Measurements from ENCODE around the gene FAM118A. TPM values are rescaled to one million over a fixed set of nuclear protein-coding genes. Genes with fewer than 3 reads are reported as not detected.
"Not testable (repeated sequence)": the region's sequence is repeated elsewhere in the genome, so short reads cannot be mapped to it uniquely, and the experiment has no call there.

The FAM118A gene
- polyA plus RNA-seq, 1 donor (not counting 4 experiments of a cell fraction or from before 2014, with no cell fraction given), result 31.1 TPM

GRCh38 chr22:45366713-45367112, 57.0 kb downstream of the FAM118A start:
- Histone ChIP-seq H3K27ac (ENCODE audit: control insufficient read depth, insufficient read depth, low read length) (no peak overlapping the region), H3K36me3 (ENCODE audit: control insufficient read depth in 2 of 2, extremely low read depth in 1 of 2, insufficient read depth in 2 of 2, low read length in 2 of 2) (no peaks in the 10 kb centered on the region), H3K4me2 (ENCODE audit: control insufficient read depth, extremely low read depth, insufficient read depth, low read depth, low read length) (no peak overlapping the region), H3K9ac (ENCODE audit: control insufficient read depth, extremely low read depth, insufficient read depth, low read length) (no peak overlapping the region), H3K9me3 (ENCODE audit: control insufficient read depth, low read depth, low read length) (no peaks in the 10 kb centered on the region), H3K27me3 (ENCODE audit: control insufficient read depth, extremely low read depth, insufficient read depth, low read length) (peaks cover 4% of the 10 kb centered on the region), H3K79me2 (ENCODE audit: control insufficient read depth, insufficient read depth, low read length) (no peaks in the 10 kb centered on the region), H4K20me1 (ENCODE audit: control insufficient read depth, extremely low read depth, insufficient read depth, low read length) (no peaks in the 10 kb centered on the region), H2AFZ (ENCODE audit: control insufficient read depth, low read length) (no peak overlapping the region), H3K9me1 (ENCODE audit: control insufficient read depth, extremely low read depth, insufficient read depth, low read length) (no peaks in the 10 kb centered on the region), H3K4me3 (ENCODE audit: control insufficient read depth in 2 of 3, extremely low read depth in 1 of 3, insufficient read depth in 2 of 3, low read depth in 1 of 3, low read length in 3 of 3) (no peak overlapping the region), H3K4me1 (ENCODE audit: control insufficient read depth, extremely low read depth, insufficient read depth, low read length) (no peaks in the 10 kb centered on the region)
- DNase-seq (ENCODE audit: low read depth, low spot score) (no peak), FAIRE-seq (no peak)
- dilution Hi-C loops (cut with MboI; ENCODE audit: extremely low pct_ligation_motif_present, low sequenced_read_pairs), result no loop called here
- no peak for TF ChIP-seq EZH2 (IDR thresholded peaks at IDR 0.05; ENCODE audit: low read length)
- TF ChIP-seq, protein P1, sequence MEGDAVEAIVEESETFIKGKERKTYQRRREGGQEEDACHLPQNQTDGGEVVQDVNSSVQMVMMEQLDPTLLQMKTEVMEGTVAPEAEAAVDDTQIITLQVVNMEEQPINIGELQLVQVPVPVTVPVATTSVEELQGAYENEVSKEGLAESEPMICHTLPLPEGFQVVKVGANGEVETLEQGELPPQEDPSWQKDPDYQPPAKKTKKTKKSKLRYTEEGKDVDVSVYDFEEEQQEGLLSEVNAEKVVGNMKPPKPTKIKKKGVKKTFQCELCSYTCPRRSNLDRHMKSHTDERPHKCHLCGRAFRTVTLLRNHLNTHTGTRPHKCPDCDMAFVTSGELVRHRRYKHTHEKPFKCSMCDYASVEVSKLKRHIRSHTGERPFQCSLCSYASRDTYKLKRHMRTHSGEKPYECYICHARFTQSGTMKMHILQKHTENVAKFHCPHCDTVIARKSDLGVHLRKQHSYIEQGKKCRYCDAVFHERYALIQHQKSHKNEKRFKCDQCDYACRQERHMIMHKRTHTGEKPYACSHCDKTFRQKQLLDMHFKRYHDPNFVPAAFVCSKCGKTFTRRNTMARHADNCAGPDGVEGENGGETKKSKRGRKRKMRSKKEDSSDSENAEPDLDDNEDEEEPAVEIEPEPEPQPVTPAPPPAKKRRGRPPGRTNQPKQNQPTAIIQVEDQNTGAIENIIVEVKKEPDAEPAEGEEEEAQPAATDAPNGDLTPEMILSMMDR (optimal IDR thresholded peaks at IDR 0.05 in 1 of 3, IDR thresholded peaks at IDR 0.05 in 1 of 3, conservative IDR thresholded peaks at IDR 0.05 in 1 of 3; ENCODE audit: extremely low read depth in 1 of 3, insufficient read depth in 2 of 3, low read length in 3 of 3), result no peak

DNA sequence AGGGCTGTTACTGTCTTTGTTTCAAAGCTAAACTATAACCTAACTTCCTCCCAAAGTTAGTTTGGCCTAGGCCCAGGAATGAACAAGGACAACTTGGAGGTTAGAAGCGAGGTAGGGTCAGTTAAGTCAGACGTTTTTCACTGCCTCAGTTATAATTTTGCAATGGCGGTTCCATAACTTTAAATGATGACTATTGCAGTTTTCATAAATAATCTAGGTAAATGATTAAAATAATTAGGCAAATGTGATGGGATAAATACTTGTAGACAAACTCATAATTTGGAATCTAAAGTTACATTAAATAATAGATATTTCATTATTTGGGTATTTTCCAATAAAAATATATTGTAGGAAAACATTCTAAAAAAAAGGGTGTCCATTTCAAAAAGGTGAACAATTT, 63.9 kb downstream of the FAM118A start:
- H3K9me1 ChIP-seq (ENCODE audit: control insufficient read depth, extremely low read depth, insufficient read depth, low read length); H3K27me3 ChIP-seq (ENCODE audit: control insufficient read depth, extremely low read depth, insufficient read depth, low read length); DNase-seq (ENCODE audit: low read depth, low spot score); H3K36me3 ChIP-seq (ENCODE audit: control insufficient read depth in 2 of 2, extremely low read depth in 1 of 2, insufficient read depth in 2 of 2, low read length in 2 of 2); H3K4me2 ChIP-seq (ENCODE audit: control insufficient read depth, extremely low read depth, insufficient read depth, low read depth, low read length); H4K20me1 ChIP-seq (ENCODE audit: control insufficient read depth, extremely low read depth, insufficient read depth, low read length); H3K4me3 ChIP-seq (ENCODE audit: control insufficient read depth in 2 of 3, extremely low read depth in 1 of 3, insufficient read depth in 2 of 3, low read depth in 1 of 3, low read length in 3 of 3); dilution Hi-C loops (cut with MboI; ENCODE audit: extremely low pct_ligation_motif_present, low sequenced_read_pairs); H3K27ac ChIP-seq (ENCODE audit: control insufficient read depth, insufficient read depth, low read length); FAIRE-seq; H2AFZ ChIP-seq (ENCODE audit: control insufficient read depth, low read length); H3K4me1 ChIP-seq (ENCODE audit: control insufficient read depth, extremely low read depth, insufficient read depth, low read length); H3K9ac ChIP-seq (ENCODE audit: control insufficient read depth, extremely low read depth, insufficient read depth, low read length); H3K9me3 ChIP-seq (ENCODE audit: control insufficient read depth, low read depth, low read length); H3K79me2 ChIP-seq (ENCODE audit: control insufficient read depth, insufficient read depth, low read length): not testable (repeated sequence)

DNA sequence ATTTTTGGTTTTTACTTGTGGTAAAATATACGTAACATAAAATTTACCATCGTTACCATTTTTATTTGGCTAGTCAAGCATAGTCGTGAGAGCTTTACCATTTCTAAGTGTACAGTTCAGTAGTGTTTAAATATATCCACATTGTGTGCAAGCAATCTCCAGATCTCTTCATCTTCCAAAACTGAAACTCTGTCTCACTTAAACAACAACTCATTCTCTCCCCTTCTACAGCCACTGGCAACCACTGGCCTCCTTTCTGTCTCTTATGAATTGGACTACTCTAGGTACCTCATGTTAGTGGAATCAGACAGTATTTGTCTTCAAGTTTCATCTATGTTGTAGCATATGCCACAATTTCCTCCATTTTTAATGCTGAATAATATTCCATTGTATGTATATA, 66.3 kb downstream of the FAM118A start:
- Histone ChIP-seq H3K9me3 (ENCODE audit: control insufficient read depth, low read depth, low read length) (no peaks in the 10 kb centered on the region), H2AFZ (ENCODE audit: control insufficient read depth, low read length) (no peak overlapping the region), H3K27me3 (ENCODE audit: control insufficient read depth, extremely low read depth, insufficient read depth, low read length) (no peaks in the 10 kb centered on the region), H3K9me1 (ENCODE audit: control insufficient read depth, extremely low read depth, insufficient read depth, low read length) (no peaks in the 10 kb centered on the region), H3K4me3 (ENCODE audit: control insufficient read depth in 2 of 3, extremely low read depth in 1 of 3, insufficient read depth in 2 of 3, low read depth in 1 of 3, low read length in 3 of 3) (no peak overlapping the region), H3K4me1 (ENCODE audit: control insufficient read depth, extremely low read depth, insufficient read depth, low read length) (no peaks in the 10 kb centered on the region), H3K4me2 (ENCODE audit: control insufficient read depth, extremely low read depth, insufficient read depth, low read depth, low read length) (no peak overlapping the region), H3K27ac (ENCODE audit: control insufficient read depth, insufficient read depth, low read length) (no peak overlapping the region), H3K9ac (ENCODE audit: control insufficient read depth, extremely low read depth, insufficient read depth, low read length) (no peak overlapping the region), H3K79me2 (ENCODE audit: control insufficient read depth, insufficient read depth, low read length) (no peaks in the 10 kb centered on the region), H3K36me3 (ENCODE audit: control insufficient read depth in 2 of 2, extremely low read depth in 1 of 2, insufficient read depth in 2 of 2, low read length in 2 of 2) (no peaks in the 10 kb centered on the region), H4K20me1 (ENCODE audit: control insufficient read depth, extremely low read depth, insufficient read depth, low read length) (no peaks in the 10 kb centered on the region)
- dilution Hi-C loops (cut with MboI; ENCODE audit: extremely low pct_ligation_motif_present, low sequenced_read_pairs), result no loop called here
- DNase-seq (ENCODE audit: low read depth, low spot score) (no peak), FAIRE-seq (no peak)
- TF ChIP-seq, protein P1 (optimal IDR thresholded peaks at IDR 0.05 in 1 of 3, IDR thresholded peaks at IDR 0.05 in 1 of 3, conservative IDR thresholded peaks at IDR 0.05 in 1 of 3; ENCODE audit: extremely low read depth in 1 of 3, insufficient read depth in 2 of 3, low read length in 3 of 3), result no peak

All from keratinocyte (primary cell).